ENCODE measurements around the gene DNA2.
"Not testable (repeated sequence)": the region's sequence is repeated elsewhere in the genome, so short reads cannot be mapped to it uniquely, and the experiment has no call there.

Gene DNA2

GRCh38 chr10:68471586-68472408 is at the start of gene DNA2:
TSS of gene DNA2 (minus strand) at chr10:68471973. CDS start at chr10:68471864, 109 bp downstream.
- DNase-seq = peak; percentile 91

GRCh38 chr10:68518609-68519008 is 46.8 kb upstream of the DNA2 start:
- DNase-seq = not testable (repeated sequence)

GRCh38 chr10:68517188-68517587 is 45.4 kb upstream of the DNA2 start:
- no peak for DNase-seq

GRCh38 chr10:68516766-68517165 is 45.0 kb upstream of the DNA2 start:
- DNase-seq = no peak

- DNase-seq = not testable (repeated sequence)
These were observed 44.4 kb upstream of the DNA2 start for GRCh38 chr10:68516216-68516615.

GRCh38 chr10:68508090-68508489 is 36.3 kb upstream of the DNA2 start:
- no peak for DNase-seq

- no peak for DNase-seq
These were observed 34.6 kb upstream of the DNA2 start for GRCh38 chr10:68506411-68506810.

GRCh38 chr10:68502846-68503245 is 31.1 kb upstream of the DNA2 start:
- no peak for DNase-seq

- DNase-seq = peak; percentile 10
These were observed 29.9 kb upstream of the DNA2 start for GRCh38 chr10:68501691-68502090.

- peak; percentile 2 for DNase-seq
These were observed 27.8 kb upstream of the DNA2 start for GRCh38 chr10:68499544-68499943.

GRCh38 chr10:68496072-68496471 is 24.3 kb upstream of the DNA2 start:
- DNase-seq = no peak

GRCh38 chr10:68492118-68492517 is 20.3 kb upstream of the DNA2 start:
- no peak for DNase-seq

GRCh38 chr10:68489919-68490318 is 18.1 kb upstream of the DNA2 start:
- no peak for DNase-seq

GRCh38 chr10:68474021-68474420 is 2.2 kb upstream of the DNA2 start:
- no peak for DNase-seq

GRCh38 chr10:68471063-68471585 is 649 bp downstream of the DNA2 start:
- DNase-seq = no peak

- no peak for DNase-seq
These were observed 1.5 kb downstream of the DNA2 start for GRCh38 chr10:68470300-68470699.

GRCh38 chr10:68469838-68470237 is 1.9 kb downstream of the DNA2 start:
- DNase-seq = no peak

- not testable (repeated sequence) for DNase-seq
These were observed 7.0 kb downstream of the DNA2 start for GRCh38 chr10:68464729-68465128.

GRCh38 chr10:68463365-68464093 is 8.2 kb downstream of the DNA2 start:
- DNase-seq = no peak

GRCh38 chr10:68462536-68462935 is 9.2 kb downstream of the DNA2 start:
- DNase-seq = no peak

GRCh38 chr10:68461032-68461431 is 10.7 kb downstream of the DNA2 start:
- DNase-seq = no peak

GRCh38 chr10:68449698-68450097 is 22.1 kb downstream of the DNA2 start:
- DNase-seq = not testable (repeated sequence)

- no peak for DNase-seq
These were observed 25.6 kb downstream of the DNA2 start for GRCh38 chr10:68446179-68446578.

GRCh38 chr10:68442971-68443370 is 28.8 kb downstream of the DNA2 start:
- DNase-seq = no peak

Measured in activated CD8-positive, alpha-beta memory T cell treated with anti-CD3 and anti-CD28 coated beads, Interleukin-2, amount 50 U/mL, for 48 hours (primary cell).